Loucy (cell line): ENCODE results near the gene UBN1.
A peak's percentile ranks its signal among the peaks of the same experiment; 100 is the strongest.

ENCODE experiments used
- H2AFZ ChIP-seq: fragments of 200-600 bp; sonication (generic); 2 replicates; pipeline ENCODE4 v1.6.0; 2016; ENCODE audit warnings: antibody characterized with exemption, mild to moderate bottlenecking, low read length, moderate library complexity
- H3F3A ChIP-seq: fragments of 200-600 bp; 2 replicates; pipeline ENCODE4 v1.6.0; 2016; ENCODE audit warnings: antibody characterized with exemption, low read depth, mild to moderate bottlenecking
- H3K27me3 ChIP-seq: fragments of 200-600 bp; sonication (generic); 2 replicates; pipeline ENCODE4 v1.6.1; 2014; ENCODE audit warnings: low read length, mild to moderate bottlenecking; ENCODE audit not compliant: insufficient read depth, poor library complexity, severe bottlenecking
- H3K36me3 ChIP-seq: fragments of 200-600 bp; sonication (generic); 2 replicates; pipeline ENCODE4 v1.6.1; 2016; ENCODE audit warnings: low read length; ENCODE audit not compliant: insufficient read depth
- H3K4me1 ChIP-seq: fragments of 200-600 bp; sonication (generic); 2 replicates; pipeline ENCODE4 v1.5.1; 2014; ENCODE audit warnings: low read length, mild to moderate bottlenecking; ENCODE audit not compliant: insufficient read depth, poor library complexity, severe bottlenecking
- H3K4me2 ChIP-seq: fragments of 200-600 bp; sonication (generic); 2 replicates; pipeline ENCODE4 v1.6.0; 2014; ENCODE audit warnings: antibody characterized with exemption, low read length, low read depth, mild to moderate bottlenecking; ENCODE audit not compliant: poor library complexity, severe bottlenecking
- H3K4me3 ChIP-seq: fragments of 200-600 bp; sonication (generic); 2 replicates; pipeline ENCODE4 v1.5.1; 2014; ENCODE audit warnings: low read length, mild to moderate bottlenecking, mixed read lengths; ENCODE audit not compliant: poor library complexity, severe bottlenecking
- H3K79me2 ChIP-seq: fragments of 200-600 bp; sonication (generic); 2 replicates; pipeline ENCODE4 v1.6.1; 2014; ENCODE audit warnings: low read length; ENCODE audit not compliant: insufficient read depth
- H3K9ac ChIP-seq: fragments of 200-600 bp; sonication (generic); 2 replicates; pipeline ENCODE4 v1.6.0; 2014; ENCODE audit warnings: mild to moderate bottlenecking, low read depth, low read length, moderate library complexity; ENCODE audit not compliant: poor library complexity, severe bottlenecking
- H3K9me2 ChIP-seq: fragments of 200-600 bp; sonication (generic); replicated peaks from 2 replicates; pipeline ENCODE4 v1.6.1; 2016; ENCODE audit warnings: low read depth, low read length, mixed read lengths
- H3K9me3 ChIP-seq: fragments of 200-600 bp; sonication (generic); 2 replicates; pipeline ENCODE4 v1.6.1; 2014; ENCODE audit warnings: mild to moderate bottlenecking, antibody characterized with exemption, low read length, low read depth; ENCODE audit not compliant: insufficient read depth
- H4K20me1 ChIP-seq: fragments of 200-600 bp; sonication (generic); 2 replicates; pipeline ENCODE4 v1.6.0; 2014; ENCODE audit warnings: antibody characterized with exemption, low read length, mild to moderate bottlenecking; ENCODE audit not compliant: insufficient read depth, poor library complexity, severe bottlenecking
- CTCF ChIP-seq: fragments of 200-600 bp; sonication (generic); conservative IDR thresholded peaks from 2 replicates; pipeline ENCODE4 v1.5.1; 2014; ENCODE audit warnings: mild to moderate bottlenecking, antibody characterized with exemption, low read length
- EZH2phosphoT487 ChIP-seq: fragments of 200-600 bp; IDR thresholded peaks from 2 replicates; pipeline ENCODE4 v1.6.1; 2018; ENCODE audit warnings: antibody characterized with exemption, mild to moderate bottlenecking, moderate library complexity, borderline replicate concordance

UBN1 gene

GRCh38 chr16:4846901-4847773 is at the start of gene UBN1, which contains the start of gene GLYR1:
TSS of gene UBN1 (plus strand) at chr16:4847481. CDS start at chr16:4852918, 5,437 bp downstream.
TSS of gene GLYR1 (minus strand) at chr16:4847288. CDS start at chr16:4847265, 23 bp downstream.
- peak within 1 kb of the TSS; percentile 85 for H3K4me3 ChIP-seq
- H3K9me3 ChIP-seq, result no peaks in the 10 kb centered on the region
- H3K9me2 ChIP-seq, result no peaks in the 10 kb centered on the region
- H3K4me1 ChIP-seq, result peaks cover 20% of the 10 kb centered on the region
- peaks cover 47% of the 10 kb centered on the region for H4K20me1 ChIP-seq
- peak within 1 kb of the TSS; percentile 85 for H3K9ac ChIP-seq
- H3F3A ChIP-seq, result no peaks in the 10 kb centered on the region
- no peaks in the 10 kb centered on the region for H3K27me3 ChIP-seq
- TF ChIP-seq CTCF (no peak), EZH2phosphoT487 (no peak)
- peaks cover 78% of the 10 kb centered on the region for H3K79me2 ChIP-seq
- peak within 1 kb of the TSS; percentile 67 for H2AFZ ChIP-seq
- peaks cover 3% of the 10 kb centered on the region; the same call in 1 of the 2 replicates for H3K36me3 ChIP-seq
- peak within 1 kb of the TSS; percentile 91 for H3K4me2 ChIP-seq

GRCh38 chr16:4797805-4798252 is 49.5 kb upstream of the UBN1 start:
- H3K9ac ChIP-seq, result no peak overlapping the region
- no peaks in the 10 kb centered on the region for H4K20me1 ChIP-seq
- TF ChIP-seq EZH2phosphoT487, result no peak
- no peak for TF ChIP-seq CTCF
- no peaks in the 10 kb centered on the region for H3K9me3 ChIP-seq
- no peaks in the 10 kb centered on the region for H3K79me2 ChIP-seq
- H3K9me2 ChIP-seq, result no peaks in the 10 kb centered on the region
- H3K4me3 ChIP-seq, result no peak overlapping the region
- no peak overlapping the region for H3K4me2 ChIP-seq
- no peaks in the 10 kb centered on the region for H3F3A ChIP-seq
- no peaks in the 10 kb centered on the region for H3K36me3 ChIP-seq
- H3K4me1 ChIP-seq, result no peaks in the 10 kb centered on the region
- no peaks in the 10 kb centered on the region for H3K27me3 ChIP-seq
- H2AFZ ChIP-seq, result no peak overlapping the region

- Histone ChIP-seq H3K27me3 (no peaks in the 10 kb centered on the region), H3K36me3 (no peaks in the 10 kb centered on the region), H4K20me1 (no peaks in the 10 kb centered on the region), H3K79me2 (no peaks in the 10 kb centered on the region), H3K9me2 (no peaks in the 10 kb centered on the region), H3F3A (no peaks in the 10 kb centered on the region), H3K9me3 (no peaks in the 10 kb centered on the region), H3K4me2 (no peak overlapping the region), H2AFZ (no peak overlapping the region), H3K9ac (no peak overlapping the region), H3K4me3 (no peak overlapping the region), H3K4me1 (no peaks in the 10 kb centered on the region)
- no peak for TF ChIP-seq CTCF
- no peak for TF ChIP-seq EZH2phosphoT487
Observed at GRCh38 chr16:4798456-4798855, 48.8 kb upstream of the UBN1 start.
